Activated CD8-positive, alpha-beta T cell treated with anti-CD3 and anti-CD28 coated beads for 36 hours (primary cell): Measurements from ENCODE around the gene PKHD1. TPM values are rescaled to one million over a fixed set of nuclear protein-coding genes. Genes with fewer than 3 reads are reported as not detected.

Experiments used
- ATAC-seq: fragments of 200-7000 bp; cut with Tn5 transposase; one replicate; pipeline ENCODE4 v1.10.0; 2021; ENCODE audit warnings: mild to moderate bottlenecking, moderate library complexity
- CTCF ChIA-PET: fragments of 350-600 bp; sonication (Branson Sonifier 250); formaldehyde crosslinking; loops from one replicate; lab custom pipeline; 2021; ENCODE audit warnings: antibody characterized with exemption; lab: Charles Lee
- POLR2A ChIA-PET: fragments of 350-600 bp; sonication (Branson Sonifier 250); formaldehyde crosslinking; loops from one replicate; lab custom pipeline; 2021; ENCODE audit warnings: antibody characterized with exemption; lab: Charles Lee
- DNase-seq: peaks from one replicate; pipeline ENCODE4 v3.0.0-alpha.2; 2020
- H3K27ac Mint-ChIP-seq: one replicate; pipeline ENCODE4 v1.8.0; 2021; ENCODE audit warnings: mild to moderate bottlenecking, mixed read lengths
- H3K27me3 Mint-ChIP-seq: one replicate; pipeline ENCODE4 v1.8.0; 2021; ENCODE audit warnings: mixed read lengths
- H3K36me3 Mint-ChIP-seq: one replicate; pipeline ENCODE4 v1.8.0; 2021; ENCODE audit warnings: low read depth, mixed read lengths
- H3K4me1 Mint-ChIP-seq: one replicate; pipeline ENCODE4 v1.8.0; 2021; ENCODE audit warnings: low read depth, mixed read lengths
- H3K4me3 Mint-ChIP-seq: one replicate; pipeline ENCODE4 v1.8.0; 2021; ENCODE audit warnings: mild to moderate bottlenecking, moderate library complexity, mixed read lengths
- H3K9me3 Mint-ChIP-seq: one replicate; pipeline ENCODE4 v1.8.0; 2021; ENCODE audit warnings: mixed read lengths
- CTCF ChIP-seq: fragments of 200-600 bp; IDR thresholded peaks from one replicate; pipeline ENCODE4 v1.8.0; 2022; ENCODE audit warnings: antibody characterized with exemption, mild to moderate bottlenecking
- intact Hi-C: fragments of 100-400 bp; cut with micrococcal nuclease; formaldehyde crosslinking; loops from one replicate; pipeline ENCODE4 v1.10.0; 2022
- total RNA-seq, 2 experiments: library from RNA; stranded (reverse); gene quantifications; one replicate each; pipeline ENCODE4 v1.2.3, GENCODE V29; 2021

The PKHD1 gene
- total RNA-seq, 2 experiments from 2014 or later: not detected

GRCh38 chr6:51846531-51846930 is 240.9 kb downstream of the PKHD1 start:
- no peak overlapping the region for H3K27ac Mint-ChIP-seq
- TF ChIP-seq CTCF: no peak
- no peaks in the 10 kb centered on the region for H3K9me3 Mint-ChIP-seq
- ATAC-seq: no peak
- CTCF ChIA-PET: no interaction called here
- POLR2A ChIA-PET: no interaction called here
- no peaks in the 10 kb centered on the region for H3K4me1 Mint-ChIP-seq
- DNase-seq: no peak
- intact Hi-C loops: no loop called here
- H3K27me3 Mint-ChIP-seq: no peaks in the 10 kb centered on the region
- no peak overlapping the region for H3K4me3 Mint-ChIP-seq
- no peaks in the 10 kb centered on the region for H3K36me3 Mint-ChIP-seq

GRCh38 chr6:51844336-51844735 is 243.1 kb downstream of the PKHD1 start:
- Mint-ChIP-seq H3K27ac (no peak overlapping the region), H3K9me3 (no peaks in the 10 kb centered on the region), H3K36me3 (no peaks in the 10 kb centered on the region), H3K27me3 (no peaks in the 10 kb centered on the region), H3K4me3 (no peak overlapping the region), H3K4me1 (no peaks in the 10 kb centered on the region)
- no peak for TF ChIP-seq CTCF
- intact Hi-C loops: no loop called here
- ATAC-seq (no peak), DNase-seq (no peak)
- ChIA-PET POLR2A (no interaction called here), CTCF (interaction anchor here (1.2 kb wide), 1 partner anchor 10 kb away, joined by 4 read pairs; no protein-coding TSS in a partner anchor)

GRCh38 chr6:51843456-51844056 is 243.9 kb downstream of the PKHD1 start:
- H3K27ac Mint-ChIP-seq: no peak overlapping the region
- no peaks in the 10 kb centered on the region for H3K36me3 Mint-ChIP-seq
- no peak overlapping the region for H3K4me3 Mint-ChIP-seq
- intact Hi-C loops: no loop called here
- H3K9me3 Mint-ChIP-seq: no peaks in the 10 kb centered on the region
- ChIA-PET POLR2A (no interaction called here), CTCF (interaction anchor here (1.2 kb wide), 1 partner anchor 11 kb away, joined by 4 read pairs; no protein-coding TSS in a partner anchor)
- no peaks in the 10 kb centered on the region for H3K4me1 Mint-ChIP-seq
- H3K27me3 Mint-ChIP-seq: no peaks in the 10 kb centered on the region
- DNase-seq (no peak), ATAC-seq (no peak)
- no peak for TF ChIP-seq CTCF

- Mint-ChIP-seq H3K4me1 (no peaks in the 10 kb centered on the region), H3K4me3 (no peak overlapping the region), H3K27ac (no peak overlapping the region), H3K9me3 (no peaks in the 10 kb centered on the region), H3K27me3 (no peaks in the 10 kb centered on the region), H3K36me3 (no peaks in the 10 kb centered on the region)
- intact Hi-C loops: no loop called here
- TF ChIP-seq CTCF: no peak
- ChIA-PET POLR2A (no interaction called here), CTCF (interaction anchor here (0.9 to 1.2 kb wide), 2 partner anchors 8 to 12 kb away, joined by 3 to 4 read pairs; no protein-coding TSS in a partner anchor)
- no peak for ATAC-seq
- no peak for DNase-seq
These were observed 244.5 kb downstream of the PKHD1 start for GRCh38 chr6:51842804-51843378.

GRCh38 chr6:51842061-51842803 is 245.2 kb downstream of the PKHD1 start:
- Mint-ChIP-seq H3K27ac (no peak overlapping the region), H3K9me3 (no peaks in the 10 kb centered on the region), H3K27me3 (no peaks in the 10 kb centered on the region), H3K36me3 (no peaks in the 10 kb centered on the region), H3K4me3 (no peak overlapping the region), H3K4me1 (no peaks in the 10 kb centered on the region)
- intact Hi-C loops: no loop called here
- no peak for DNase-seq
- no peak for ATAC-seq
- CTCF ChIA-PET: interaction anchor here (0.9 kb wide), 1 partner anchor 8 kb away, joined by 3 read pairs; no protein-coding TSS in a partner anchor
- POLR2A ChIA-PET: no interaction called here
- TF ChIP-seq CTCF: no peak
